HG02610 (cell line): ENCODE data around the gene C2orf78.
A peak's percentile ranks its signal among the peaks of the same experiment; 100 is the strongest.
"Not testable (repeated sequence)": the region's sequence is repeated elsewhere in the genome, so short reads cannot be mapped to it uniquely, and the experiment has no call there.

Experiments used
- ATAC-seq: cut with Tn5 transposase; IDR thresholded peaks from one replicate; pipeline ENCODE4 v1.9.1; 2021; ENCODE audit warnings: mild to moderate bottlenecking, moderate library complexity; ENCODE audit not compliant: unreplicated experiment

The C2orf78 gene

GRCh38 chr2:73779467-73780236 lies 4.3 kb upstream of the C2orf78 start, which contains the start of gene DUSP11:
DUSP11 (minus strand) TSS chr2:73780103; CDS start chr2:73779974, 129 bp downstream.
- ATAC-seq: peak; percentile 99

GRCh38 chr2:73780237-73780582 lies 3.8 kb upstream of the C2orf78 start:
- ATAC-seq: no peak

- not testable (repeated sequence) for ATAC-seq
Observed at GRCh38 chr2:73783402-73783801, 581 bp upstream of the C2orf78 start.

- no peak for ATAC-seq
Observed at GRCh38 chr2:73811878-73812277, 27.9 kb downstream of the C2orf78 start.

GRCh38 chr2:73812635-73813034 lies 28.7 kb downstream of the C2orf78 start:
- ATAC-seq: no peak

GRCh38 chr2:73818296-73818695 lies 34.3 kb downstream of the C2orf78 start:
- ATAC-seq: no peak

GRCh38 chr2:73821227-73821626 lies 37.2 kb downstream of the C2orf78 start:
- ATAC-seq: peak; percentile 89

GRCh38 chr2:73821669-73822068 lies 37.7 kb downstream of the C2orf78 start:
- no peak for ATAC-seq

- ATAC-seq: peak; percentile 54
Observed at GRCh38 chr2:73822276-73822675, 38.3 kb downstream of the C2orf78 start.

GRCh38 chr2:73822991-73823390 lies 39.0 kb downstream of the C2orf78 start:
- no peak for ATAC-seq

- no peak for ATAC-seq
Observed at GRCh38 chr2:73823416-73823815, 39.4 kb downstream of the C2orf78 start.

GRCh38 chr2:73823916-73824523 lies 40.0 kb downstream of the C2orf78 start:
- ATAC-seq: no peak

- no peak for ATAC-seq
Observed at GRCh38 chr2:73825408-73825807, 41.4 kb downstream of the C2orf78 start.

GRCh38 chr2:73827018-73827417 lies 43.0 kb downstream of the C2orf78 start:
- ATAC-seq: no peak

- ATAC-seq: no peak
Observed at GRCh38 chr2:73827660-73828388, 43.8 kb downstream of the C2orf78 start.

- no peak for ATAC-seq
Observed at GRCh38 chr2:73828389-73828817, 44.4 kb downstream of the C2orf78 start.

GRCh38 chr2:73828818-73829570 lies 45.0 kb downstream of the C2orf78 start, which contains the start of gene STAMBP:
STAMBP (plus strand) TSS chr2:73828961; CDS start chr2:73830857, 1,896 bp downstream.
- peak; percentile 84 for ATAC-seq

GRCh38 chr2:73830871-73831401 lies 47.0 kb downstream of the C2orf78 start:
- ATAC-seq: no peak

GRCh38 chr2:73832930-73833329 lies 48.9 kb downstream of the C2orf78 start:
- ATAC-seq: no peak

- no peak for ATAC-seq
Observed at GRCh38 chr2:73836141-73836943, 52.4 kb downstream of the C2orf78 start.
